ENCODE measurements around the gene C17orf113. TPM values are rescaled to one million over a fixed set of nuclear protein-coding genes. Genes with fewer than 3 reads are reported as not detected.

Gene C17orf113
- total RNA-seq, 1 donor from 2014 or later = 2.2 TPM

GRCh38 chr17:42087042-42087701 lies 36.8 kb upstream of the C17orf113 start:
- H3K27ac Mint-ChIP-seq (ENCODE audit: unreplicated experiment) = no peak overlapping the region
- no peak for TF ChIP-seq CTCF (conservative IDR thresholded peaks at IDR 0.05)
- no peaks in the 10 kb centered on the region for H3K36me3 Mint-ChIP-seq (ENCODE audit: low read depth)

GRCh38 chr17:42081516-42082129 lies 31.2 kb upstream of the C17orf113 start:
- Mint-ChIP-seq H3K27me3 (ENCODE audit: low read depth) (no peaks in the 10 kb centered on the region), H3K9me3 (no peaks in the 10 kb centered on the region), H3K36me3 (ENCODE audit: low read depth) (no peaks in the 10 kb centered on the region), H3K4me3 (no peak overlapping the region), H3K4me1 (no peaks in the 10 kb centered on the region), H3K27ac (ENCODE audit: unreplicated experiment) (no peak overlapping the region)
- no peak for TF ChIP-seq CTCF (conservative IDR thresholded peaks at IDR 0.05)
- DNase-seq (ENCODE audit: low read depth, low spot score) = no peak

More at GRCh38 chr17:42087042-42087701, 36.8 kb upstream of the C17orf113 start:
- H3K4me1 Mint-ChIP-seq = peaks cover 18% of the 10 kb centered on the region
- H3K4me3 Mint-ChIP-seq = no peak overlapping the region
- DNase-seq (ENCODE audit: low read depth, low spot score) = no peak
- H3K9me3 Mint-ChIP-seq = no peaks in the 10 kb centered on the region
- H3K27me3 Mint-ChIP-seq (ENCODE audit: low read depth) = no peaks in the 10 kb centered on the region

- DNase-seq (ENCODE audit: low read depth, low spot score) = no peak
- H3K36me3 Mint-ChIP-seq (ENCODE audit: low read depth) = no peaks in the 10 kb centered on the region
- H3K4me3 Mint-ChIP-seq = no peak overlapping the region
- H3K27ac Mint-ChIP-seq (ENCODE audit: unreplicated experiment) = no peak overlapping the region
- no peaks in the 10 kb centered on the region for H3K4me1 Mint-ChIP-seq
- TF ChIP-seq CTCF (conservative IDR thresholded peaks at IDR 0.05) = no peak
- no peaks in the 10 kb centered on the region for H3K9me3 Mint-ChIP-seq
- H3K27me3 Mint-ChIP-seq (ENCODE audit: low read depth) = peaks cover 11% of the 10 kb centered on the region
These were observed 29.1 kb upstream of the C17orf113 start for GRCh38 chr17:42079541-42079940.

GRCh38 chr17:42078396-42079043 lies 28.1 kb upstream of the C17orf113 start:
- peak overlapping the region; percentile 57 for H3K27ac Mint-ChIP-seq (ENCODE audit: unreplicated experiment)
- no peaks in the 10 kb centered on the region for H3K4me1 Mint-ChIP-seq
- peaks cover 19% of the 10 kb centered on the region for H3K27me3 Mint-ChIP-seq (ENCODE audit: low read depth)
- no peaks in the 10 kb centered on the region for H3K9me3 Mint-ChIP-seq
- DNase-seq (ENCODE audit: low read depth, low spot score) = no peak
- no peaks in the 10 kb centered on the region for H3K36me3 Mint-ChIP-seq (ENCODE audit: low read depth)
- TF ChIP-seq CTCF (conservative IDR thresholded peaks at IDR 0.05) = no peak
- H3K4me3 Mint-ChIP-seq = no peak overlapping the region

GRCh38 chr17:42077755-42078154 lies 27.4 kb upstream of the C17orf113 start:
- no peak overlapping the region for H3K27ac Mint-ChIP-seq (ENCODE audit: unreplicated experiment)
- H3K36me3 Mint-ChIP-seq (ENCODE audit: low read depth) = no peaks in the 10 kb centered on the region
- no peaks in the 10 kb centered on the region for H3K4me1 Mint-ChIP-seq
- no peak for TF ChIP-seq CTCF (conservative IDR thresholded peaks at IDR 0.05)
- no peaks in the 10 kb centered on the region for H3K9me3 Mint-ChIP-seq
- no peak for DNase-seq (ENCODE audit: low read depth, low spot score)
- H3K27me3 Mint-ChIP-seq (ENCODE audit: low read depth) = peaks cover 27% of the 10 kb centered on the region
- H3K4me3 Mint-ChIP-seq = no peak overlapping the region
